ENCODE results near the gene GOLGA8A. TPM values are rescaled to one million over a fixed set of nuclear protein-coding genes. Genes with fewer than 3 reads are reported as not detected.

The GOLGA8A gene
- total RNA-seq = 100 to 1,000 TPM; 123 to 126 TPM

DNA sequence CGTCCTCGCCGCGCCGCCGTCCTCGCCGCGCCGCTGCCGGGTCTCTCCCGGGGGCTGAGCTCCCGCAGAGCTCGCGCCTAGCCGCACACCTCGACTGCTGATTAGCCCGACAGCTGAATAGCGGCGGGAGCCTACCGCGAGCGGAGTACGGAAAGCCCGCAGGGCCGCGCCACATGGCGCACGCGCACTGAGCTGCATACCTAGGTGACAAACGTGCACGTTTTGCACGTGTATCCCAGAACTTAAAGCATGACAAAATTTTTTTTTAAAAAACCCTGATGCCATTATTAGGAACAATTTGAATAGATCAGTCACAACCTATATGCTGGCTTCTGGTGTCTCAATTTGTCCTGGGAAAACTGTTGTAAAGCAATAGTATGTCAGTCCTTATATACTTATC is at the start of gene GOLGA8A:
GOLGA8A (minus strand) TSS at position 122 of the 400 bp plus-strand sequence. CDS start 48,117 bp downstream, outside the sequence.
- Mint-ChIP-seq H3K4me1 (peaks cover 17% of the 10 kb centered on the region), H3K36me3 (peaks cover 21% of the 10 kb centered on the region), H3K9me3 (no peaks in the 10 kb centered on the region), H3K27me3 (peaks cover under 1% of the 10 kb centered on the region), H3K4me3 (peak within 1 kb of the TSS; percentile 90), H3K27ac (peak within 1 kb of the TSS; percentile 95)
- peak; percentile 84 for DNase-seq

- Mint-ChIP-seq H3K4me1 (no peaks in the 10 kb centered on the region), H3K27me3 (peaks cover 76% of the 10 kb centered on the region), H3K36me3 (no peaks in the 10 kb centered on the region), H3K27ac (no peak overlapping the region), H3K9me3 (no peaks in the 10 kb centered on the region), H3K4me3 (no peak overlapping the region)
- DNase-seq = no peak
These were observed 46.0 kb upstream of the GOLGA8A start for GRCh38 chr15:34483644-34484043.

DNA sequence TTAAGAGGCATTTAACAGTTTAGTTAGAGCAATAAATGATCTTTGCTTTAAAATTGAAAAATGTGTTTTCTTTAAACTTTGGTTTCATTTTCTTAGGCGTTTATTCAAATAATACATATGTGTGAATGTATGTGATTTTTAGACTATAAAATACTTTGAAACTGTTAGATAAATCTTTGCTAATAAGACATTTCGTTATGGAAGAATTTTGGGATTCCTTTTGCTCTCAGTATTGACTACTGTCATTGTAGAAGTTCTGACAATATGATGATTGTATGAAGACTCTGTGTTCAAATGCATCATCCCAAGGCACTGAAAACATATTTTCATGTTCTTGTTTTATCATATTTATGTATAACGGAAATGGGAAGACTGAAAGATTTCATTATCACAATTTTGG is 43.8 kb upstream of the GOLGA8A start:
- DNase-seq = no peak
- H3K36me3 Mint-ChIP-seq = no peaks in the 10 kb centered on the region
- no peaks in the 10 kb centered on the region for H3K9me3 Mint-ChIP-seq
- no peak overlapping the region for H3K4me3 Mint-ChIP-seq
- peaks cover 69% of the 10 kb centered on the region for H3K27me3 Mint-ChIP-seq
- H3K4me1 Mint-ChIP-seq = no peaks in the 10 kb centered on the region
- H3K27ac Mint-ChIP-seq = no peak overlapping the region

DNA sequence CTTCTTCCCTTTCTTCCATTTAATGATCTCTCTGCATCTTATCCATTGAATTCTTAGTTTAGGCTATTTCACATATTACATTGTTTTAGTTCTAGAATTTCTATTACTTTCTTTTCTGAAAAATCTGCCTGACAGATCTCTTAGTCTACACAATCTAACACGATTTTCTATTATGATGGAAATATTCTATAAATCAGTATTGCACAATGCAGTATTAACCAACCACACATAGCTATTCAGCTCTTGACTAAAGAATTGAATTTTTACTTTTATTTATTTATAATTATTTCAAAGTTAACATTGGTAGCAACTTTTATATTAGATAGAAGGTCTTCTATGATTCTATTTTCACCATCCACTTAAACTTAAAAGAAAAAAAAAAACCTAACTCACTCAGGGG is 36.2 kb upstream of the GOLGA8A start:
- Mint-ChIP-seq H3K9me3 (no peaks in the 10 kb centered on the region), H3K27ac (no peak overlapping the region), H3K4me1 (peaks cover 10% of the 10 kb centered on the region), H3K27me3 (peaks cover 34% of the 10 kb centered on the region), H3K4me3 (no peak overlapping the region), H3K36me3 (no peaks in the 10 kb centered on the region)
- DNase-seq = no peak

GRCh38 chr15:34472947-34473346 is 35.3 kb upstream of the GOLGA8A start:
- Mint-ChIP-seq H3K27me3 (peaks cover 25% of the 10 kb centered on the region), H3K9me3 (no peaks in the 10 kb centered on the region), H3K36me3 (no peaks in the 10 kb centered on the region), H3K4me1 (peaks cover 10% of the 10 kb centered on the region), H3K4me3 (no peak overlapping the region), H3K27ac (no peak overlapping the region)
- peak; percentile 4 for DNase-seq

- no peaks in the 10 kb centered on the region for H3K36me3 Mint-ChIP-seq
- no peak overlapping the region for H3K4me3 Mint-ChIP-seq
- no peak overlapping the region for H3K27ac Mint-ChIP-seq
- DNase-seq = no peak
- H3K27me3 Mint-ChIP-seq = peaks cover 18% of the 10 kb centered on the region
- peaks cover 10% of the 10 kb centered on the region for H3K4me1 Mint-ChIP-seq
- H3K9me3 Mint-ChIP-seq = no peaks in the 10 kb centered on the region
These were observed 33.3 kb upstream of the GOLGA8A start for GRCh38 chr15:34470892-34471291.

- H3K27ac Mint-ChIP-seq = no peak overlapping the region
- peaks cover 10% of the 10 kb centered on the region for H3K4me1 Mint-ChIP-seq
- no peak overlapping the region for H3K4me3 Mint-ChIP-seq
- peaks cover 10% of the 10 kb centered on the region for H3K27me3 Mint-ChIP-seq
- H3K36me3 Mint-ChIP-seq = no peaks in the 10 kb centered on the region
- no peaks in the 10 kb centered on the region for H3K9me3 Mint-ChIP-seq
- no peak for DNase-seq
These were observed 32.5 kb upstream of the GOLGA8A start for GRCh38 chr15:34470091-34470490.

DNA sequence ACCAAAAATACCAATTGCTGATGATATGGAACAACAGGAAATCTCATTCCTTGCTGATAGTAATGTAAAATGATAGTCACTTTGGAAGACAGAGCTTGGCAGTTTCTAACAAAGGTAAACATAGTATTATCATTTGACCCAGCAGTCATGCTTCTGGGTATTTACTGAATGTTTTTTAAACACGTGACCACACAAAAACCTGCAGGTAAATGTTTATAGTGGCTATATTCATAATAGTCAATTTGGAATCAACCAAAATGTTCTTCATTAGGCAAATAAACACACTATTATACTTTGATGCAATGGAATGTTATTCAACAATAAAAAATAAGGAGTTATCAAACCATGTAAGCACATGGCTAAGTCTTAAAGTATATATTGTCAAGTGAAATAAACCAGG is 24.1 kb upstream of the GOLGA8A start:
- DNase-seq = no peak
- no peak overlapping the region for H3K4me3 Mint-ChIP-seq
- no peaks in the 10 kb centered on the region for H3K36me3 Mint-ChIP-seq
- no peak overlapping the region for H3K27ac Mint-ChIP-seq
- no peaks in the 10 kb centered on the region for H3K9me3 Mint-ChIP-seq
- no peaks in the 10 kb centered on the region for H3K4me1 Mint-ChIP-seq
- peaks cover 18% of the 10 kb centered on the region for H3K27me3 Mint-ChIP-seq

DNA sequence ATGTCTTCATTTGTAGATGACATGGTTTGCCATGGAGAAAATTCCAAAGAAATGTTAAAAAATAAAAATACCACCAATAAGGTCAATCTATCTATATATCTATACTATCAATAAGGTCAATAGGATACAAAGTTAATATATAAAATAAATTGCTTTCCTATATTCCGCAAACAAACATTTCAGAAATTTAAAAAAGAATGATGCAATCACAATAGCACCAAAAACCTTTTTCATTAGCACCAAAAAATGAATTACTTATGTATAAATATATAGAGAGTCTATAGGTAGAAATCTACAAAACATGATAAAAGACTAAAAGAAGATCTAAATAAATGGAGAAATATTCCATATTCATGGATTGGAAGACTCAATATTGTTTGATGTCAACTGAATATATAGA is 22.8 kb upstream of the GOLGA8A start:
- DNase-seq = no peak
- Mint-ChIP-seq H3K9me3 (no peaks in the 10 kb centered on the region), H3K4me1 (no peaks in the 10 kb centered on the region), H3K4me3 (no peak overlapping the region), H3K36me3 (no peaks in the 10 kb centered on the region), H3K27me3 (peaks cover 24% of the 10 kb centered on the region), H3K27ac (no peak overlapping the region)

GRCh38 chr15:34456658-34457057 is 19.1 kb upstream of the GOLGA8A start:
- no peak overlapping the region for H3K27ac Mint-ChIP-seq
- no peak overlapping the region for H3K4me3 Mint-ChIP-seq
- DNase-seq = no peak
- no peaks in the 10 kb centered on the region for H3K4me1 Mint-ChIP-seq
- H3K9me3 Mint-ChIP-seq = no peaks in the 10 kb centered on the region
- no peaks in the 10 kb centered on the region for H3K36me3 Mint-ChIP-seq
- H3K27me3 Mint-ChIP-seq = peaks cover 39% of the 10 kb centered on the region

DNA sequence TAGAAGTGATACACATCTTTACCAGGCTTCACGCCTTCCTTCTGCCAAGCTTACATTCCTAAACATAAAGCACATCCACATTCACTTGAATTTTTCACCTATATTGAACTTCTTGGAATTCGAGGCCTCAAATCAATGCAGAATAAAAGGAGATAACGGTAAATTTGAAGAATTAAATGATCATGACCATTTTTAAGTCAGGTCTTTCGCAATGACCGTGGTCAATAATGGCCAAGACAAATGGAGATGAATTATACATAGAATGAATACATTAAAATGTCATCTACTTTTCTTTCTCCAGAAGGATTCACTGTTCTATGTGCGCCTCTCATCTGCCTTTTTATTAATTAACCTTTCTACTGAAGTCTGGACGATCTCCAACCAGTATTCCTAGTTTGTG is 5.3 kb upstream of the GOLGA8A start:
- H3K36me3 Mint-ChIP-seq = no peaks in the 10 kb centered on the region
- H3K9me3 Mint-ChIP-seq = no peaks in the 10 kb centered on the region
- no peak overlapping the region for H3K27ac Mint-ChIP-seq
- no peak for DNase-seq
- H3K4me3 Mint-ChIP-seq = no peak overlapping the region
- no peaks in the 10 kb centered on the region for H3K4me1 Mint-ChIP-seq
- H3K27me3 Mint-ChIP-seq = peaks cover 33% of the 10 kb centered on the region

- Mint-ChIP-seq H3K4me3 (no peak overlapping the region), H3K27ac (no peak overlapping the region), H3K36me3 (peaks cover 13% of the 10 kb centered on the region), H3K9me3 (no peaks in the 10 kb centered on the region), H3K4me1 (peaks cover 14% of the 10 kb centered on the region), H3K27me3 (peaks cover 19% of the 10 kb centered on the region)
- DNase-seq = no peak
These were observed 2.3 kb upstream of the GOLGA8A start for GRCh38 chr15:34439878-34440277.

GRCh38 chr15:34436956-34437442 is 609 bp downstream of the GOLGA8A start:
- peaks cover 22% of the 10 kb centered on the region for H3K4me1 Mint-ChIP-seq
- H3K27me3 Mint-ChIP-seq = no peaks in the 10 kb centered on the region
- DNase-seq = peak; percentile 61
- H3K9me3 Mint-ChIP-seq = no peaks in the 10 kb centered on the region
- peaks cover 27% of the 10 kb centered on the region for H3K36me3 Mint-ChIP-seq
- H3K4me3 Mint-ChIP-seq = peak overlapping the region; percentile 86
- H3K27ac Mint-ChIP-seq = no peak overlapping the region

DNA sequence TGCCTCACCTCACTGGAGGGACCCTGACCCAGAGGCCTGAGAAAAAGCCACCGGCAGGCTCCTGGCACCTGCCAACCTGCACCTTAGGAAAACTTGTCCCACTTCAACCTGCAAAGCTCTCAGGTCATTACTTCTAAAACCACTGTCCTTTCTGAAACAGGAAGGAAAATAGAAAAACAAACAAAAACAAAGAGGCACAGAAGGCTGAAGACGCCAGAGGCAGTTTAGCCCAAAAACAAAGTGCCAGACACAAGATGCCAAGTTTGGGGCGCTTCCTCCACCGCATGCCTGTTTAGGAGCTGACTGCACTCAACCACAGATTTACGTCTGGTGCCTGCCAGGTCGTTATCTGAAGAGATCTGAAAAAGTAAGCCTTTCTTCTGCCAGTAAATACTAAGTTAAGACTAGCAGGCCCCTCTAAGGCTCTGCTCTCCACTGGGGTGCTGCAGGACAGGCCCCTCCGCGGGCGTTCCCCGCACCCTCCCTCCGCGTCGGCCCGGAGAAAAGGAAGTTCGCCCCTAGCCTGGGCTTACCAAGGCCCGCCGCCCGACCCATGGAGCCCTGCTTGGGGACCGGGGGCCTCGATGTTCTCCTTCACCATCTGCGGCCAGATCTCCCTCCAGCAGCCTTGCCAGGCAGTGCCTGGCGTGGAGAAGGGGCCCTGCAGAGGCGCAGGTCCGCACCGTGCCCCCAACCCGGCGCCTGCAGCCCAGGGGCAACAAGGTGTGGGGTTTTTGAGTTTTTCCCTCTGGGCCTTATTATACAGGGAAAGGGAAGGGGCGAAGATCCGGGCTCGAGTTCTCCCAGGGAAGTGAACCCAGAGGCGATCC is 1.3 kb downstream of the GOLGA8A start:
- peaks cover 30% of the 10 kb centered on the region for H3K36me3 Mint-ChIP-seq
- H3K27ac Mint-ChIP-seq = peak overlapping the region; percentile 69
- no peaks in the 10 kb centered on the region for H3K9me3 Mint-ChIP-seq
- peak; percentile 21 for DNase-seq
- H3K27me3 Mint-ChIP-seq = no peaks in the 10 kb centered on the region
- H3K4me3 Mint-ChIP-seq = peak overlapping the region; percentile 86
- peaks cover 24% of the 10 kb centered on the region for H3K4me1 Mint-ChIP-seq

DNA sequence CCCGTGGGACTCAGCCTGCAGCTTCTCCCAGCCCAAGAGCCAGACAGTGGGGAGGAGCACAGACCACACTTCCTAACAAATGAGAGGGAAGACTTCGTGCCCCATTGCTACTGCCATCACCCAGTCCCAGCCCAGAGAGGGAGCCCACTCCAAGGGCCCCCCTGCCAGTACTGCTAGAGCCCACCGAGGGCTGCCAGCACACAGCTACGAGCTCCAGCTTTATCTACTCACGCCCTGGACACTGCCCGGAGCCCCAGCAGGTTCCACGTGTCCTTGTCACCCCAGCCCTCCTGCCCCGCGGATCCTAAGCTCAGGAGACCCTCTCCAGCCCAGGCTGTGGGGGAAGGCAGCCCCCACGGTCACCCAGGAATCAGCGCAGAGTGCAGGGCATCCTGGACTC is 1.9 kb downstream of the GOLGA8A start:
- peaks cover 31% of the 10 kb centered on the region for H3K36me3 Mint-ChIP-seq
- H3K9me3 Mint-ChIP-seq = no peaks in the 10 kb centered on the region
- no peak overlapping the region for H3K27ac Mint-ChIP-seq
- peak overlapping the region; percentile 86 for H3K4me3 Mint-ChIP-seq
- peaks cover 25% of the 10 kb centered on the region for H3K4me1 Mint-ChIP-seq
- DNase-seq = no peak
- H3K27me3 Mint-ChIP-seq = no peaks in the 10 kb centered on the region
